ENCODE results near the gene XBP1. TPM values are rescaled to one million over a fixed set of nuclear protein-coding genes. Genes with fewer than 3 reads are reported as not detected.

XBP1 gene
- total and polyA plus RNA-seq, 2 donors (not counting 1 experiment from before 2014, with no cell fraction given): 16.8 to 69.8 TPM

GRCh38 chr22:28819253-28820096, 19.1 kb upstream of the XBP1 start:
- ChIA-PET CTCF (interaction anchor here (0.6 to 4.4 kb wide), 6 partner anchors 10 to 221 kb away, joined by 3 to 24 read pairs (median 4); no protein-coding TSS in a partner anchor), POLR2A (no interaction called here)
- no peak overlapping the region for H3K27ac ChIP-seq (ENCODE audit: low read length in 2 of 2)
- H3K4me3 Mint-ChIP-seq: no peak overlapping the region
- no peak overlapping the region for H3K27ac Mint-ChIP-seq
- no peaks in the 10 kb centered on the region for H3K27me3 Mint-ChIP-seq
- DNase-seq (no peak), ATAC-seq (ENCODE audit: low read depth) (no peak)
- H4K20me1 ChIP-seq (ENCODE audit: control insufficient read depth, insufficient read depth, low read length, poor library complexity, severe bottlenecking): no peaks in the 10 kb centered on the region
- peak overlapping the region; percentile 33 for H3K4me2 ChIP-seq (replicated peaks; ENCODE audit: low read depth, low read length, poor library complexity, severe bottlenecking)
- no peak overlapping the region for H3K4me3 ChIP-seq (ENCODE audit: control extremely low read depth in 1 of 5, extremely low read depth in 1 of 5, insufficient read depth in 1 of 5, low read depth in 2 of 5, low read length in 4 of 5)
- H3K36me3 ChIP-seq (replicated peaks in 1 of 2; ENCODE audit: control extremely low read depth in 1 of 2, control insufficient read depth in 1 of 2, extremely low read depth in 1 of 2, insufficient read depth in 2 of 2, low read length in 1 of 2): no peaks in the 10 kb centered on the region
- H3K9me3 Mint-ChIP-seq (ENCODE audit: insufficient read depth): no peaks in the 10 kb centered on the region
- H3K79me2 ChIP-seq (ENCODE audit: control insufficient read depth, insufficient read depth, low read length): no peaks in the 10 kb centered on the region
- intact Hi-C loops (cut with micrococcal nuclease): no loop called here
- H2AFZ ChIP-seq (ENCODE audit: insufficient read depth, low read depth, low read length, poor library complexity, severe bottlenecking): no peak overlapping the region
- peaks cover 13 to 20% of the 10 kb centered on the region in 2 donors for H3K4me1 ChIP-seq (ENCODE audit: control insufficient read depth in 2 of 2, insufficient read depth in 2 of 2, low read length in 2 of 2)
- no peak overlapping the region for H3K9ac ChIP-seq (ENCODE audit: low read length)
- H3K9me3 ChIP-seq (ENCODE audit: control extremely low read depth in 1 of 3, control insufficient read depth in 2 of 3, insufficient read depth in 1 of 3, low read length in 2 of 3): no peaks in the 10 kb centered on the region
- no peak for TF ChIP-seq EZH2 (IDR thresholded peaks at IDR 0.05; ENCODE audit: borderline replicate concordance, insufficient read depth, low read depth, low read length, poor library complexity, severe bottlenecking)
- TF ChIP-seq, protein P1, sequence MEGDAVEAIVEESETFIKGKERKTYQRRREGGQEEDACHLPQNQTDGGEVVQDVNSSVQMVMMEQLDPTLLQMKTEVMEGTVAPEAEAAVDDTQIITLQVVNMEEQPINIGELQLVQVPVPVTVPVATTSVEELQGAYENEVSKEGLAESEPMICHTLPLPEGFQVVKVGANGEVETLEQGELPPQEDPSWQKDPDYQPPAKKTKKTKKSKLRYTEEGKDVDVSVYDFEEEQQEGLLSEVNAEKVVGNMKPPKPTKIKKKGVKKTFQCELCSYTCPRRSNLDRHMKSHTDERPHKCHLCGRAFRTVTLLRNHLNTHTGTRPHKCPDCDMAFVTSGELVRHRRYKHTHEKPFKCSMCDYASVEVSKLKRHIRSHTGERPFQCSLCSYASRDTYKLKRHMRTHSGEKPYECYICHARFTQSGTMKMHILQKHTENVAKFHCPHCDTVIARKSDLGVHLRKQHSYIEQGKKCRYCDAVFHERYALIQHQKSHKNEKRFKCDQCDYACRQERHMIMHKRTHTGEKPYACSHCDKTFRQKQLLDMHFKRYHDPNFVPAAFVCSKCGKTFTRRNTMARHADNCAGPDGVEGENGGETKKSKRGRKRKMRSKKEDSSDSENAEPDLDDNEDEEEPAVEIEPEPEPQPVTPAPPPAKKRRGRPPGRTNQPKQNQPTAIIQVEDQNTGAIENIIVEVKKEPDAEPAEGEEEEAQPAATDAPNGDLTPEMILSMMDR (IDR thresholded peaks at IDR 0.05): no peak
- peaks cover 25% of the 10 kb centered on the region for H3K4me1 Mint-ChIP-seq
- 60% methylated on average over 3 of the region's 5 CpGs for WGBS (ENCODE audit: insufficient coverage)
- H3K27me3 ChIP-seq (replicated peaks in 1 of 4; ENCODE audit: control extremely low read depth in 1 of 4, control insufficient read depth in 3 of 4, insufficient read depth in 4 of 4, low read length in 3 of 4): no peaks in the 10 kb centered on the region

All from B cell (primary cell).